RWPE1 (cell line): ENCODE results near the gene GALNT18.
A peak's percentile ranks its signal among the peaks of the same experiment; 100 is the strongest.

Experiments used
- CTCF ChIA-PET: fragments of 350-600 bp; sonication (Branson Sonifier 250); formaldehyde crosslinking; extraction: SDS; loops from one replicate; lab custom pipeline; 2021; lab: Yijun Ruan, JAX
- POLR2A ChIA-PET: fragments of 400-600 bp; formaldehyde crosslinking; extraction: SDS; loops from one replicate; lab custom pipeline; 2020; ENCODE audit warnings: antibody characterized with exemption; ENCODE audit not compliant: low non-redundant PET; lab: Yijun Ruan, JAX
- DNase-seq: peaks from one replicate; pipeline ENCODE4 v3.0.0; 2012; ENCODE audit warnings: low spot score
- H3K27ac ChIP-seq: fragments of 450-650 bp; 2 replicates; pipeline ENCODE4 v1.5.1; 2017
- CTCF ChIP-seq: fragments of 450-650 bp; conservative IDR thresholded peaks from 2 replicates; pipeline ENCODE4 v1.5.1; 2017; ENCODE audit warnings: low read depth, mild to moderate bottlenecking

The GALNT18 gene

GRCh38 chr11:11397036-11397415, 224.8 kb downstream of the GALNT18 start:
- H3K27ac ChIP-seq, result no peak overlapping the region
- CTCF ChIA-PET, result no interaction called here
- DNase-seq, result no peak
- POLR2A ChIA-PET, result no interaction called here
- TF ChIP-seq CTCF, result no peak

- H3K27ac ChIP-seq, result no peak overlapping the region
- POLR2A ChIA-PET, result no interaction called here
- CTCF ChIA-PET, result no interaction called here
- peak; percentile 54 for DNase-seq
- TF ChIP-seq CTCF, result no peak
Measured at GRCh38 chr11:11396301-11397035, 225.3 kb downstream of the GALNT18 start.

GRCh38 chr11:11395126-11395525, 226.7 kb downstream of the GALNT18 start:
- no peak for DNase-seq
- H3K27ac ChIP-seq, result no peak overlapping the region
- no peak for TF ChIP-seq CTCF
- CTCF ChIA-PET, result no interaction called here
- POLR2A ChIA-PET, result no interaction called here

GRCh38 chr11:11394241-11394640, 227.6 kb downstream of the GALNT18 start:
- ChIA-PET POLR2A (no interaction called here), CTCF (no interaction called here)
- no peak for DNase-seq
- TF ChIP-seq CTCF, result no peak
- H3K27ac ChIP-seq, result no peak overlapping the region

GRCh38 chr11:11391796-11392463, 229.9 kb downstream of the GALNT18 start:
- no peak for TF ChIP-seq CTCF
- POLR2A ChIA-PET, result no interaction called here
- DNase-seq, result peak; percentile 73
- H3K27ac ChIP-seq, result peak overlapping the region; percentile 53
- CTCF ChIA-PET, result interaction anchor here (0.6 kb wide), 1 partner anchor 687 kb away, joined by 3 read pairs; no protein-coding TSS in a partner anchor

- H3K27ac ChIP-seq, result no peak overlapping the region
- CTCF ChIA-PET, result no interaction called here
- no peak for TF ChIP-seq CTCF
- POLR2A ChIA-PET, result no interaction called here
- no peak for DNase-seq
Measured at GRCh38 chr11:11391169-11391568, 230.6 kb downstream of the GALNT18 start.
